ENCODE data around the gene BBS12.
"Not testable (repeated sequence)": the region's sequence is repeated elsewhere in the genome, so short reads cannot be mapped to it uniquely, and the experiment has no call there.

BBS12 gene

GRCh38 chr4:122765692-122766352 is 33.3 kb downstream of the BBS12 start:
- no peak for DNase-seq (ENCODE audit: low read depth)

GRCh38 chr4:122766353-122766705 is 33.8 kb downstream of the BBS12 start:
- DNase-seq (ENCODE audit: low read depth): no peak

DNA sequence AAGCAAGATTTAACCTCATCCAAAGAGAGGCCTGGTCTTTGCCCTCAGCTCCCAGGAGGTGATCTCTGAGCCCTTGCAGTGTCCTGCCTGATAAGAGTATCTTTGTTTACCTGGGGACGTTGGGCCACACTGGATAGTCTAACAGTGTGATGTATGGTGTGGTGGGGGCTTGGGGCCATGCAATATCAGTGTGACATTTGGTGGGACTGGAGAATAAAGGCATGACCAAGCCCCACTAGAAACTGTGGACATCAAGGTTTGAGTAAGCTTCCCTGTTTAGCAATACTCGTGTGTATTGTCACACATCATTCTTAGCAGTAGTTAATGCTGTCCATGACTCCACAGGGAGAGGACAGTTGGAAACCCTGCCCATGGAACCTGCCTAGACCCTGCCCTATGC is 34.4 kb downstream of the BBS12 start:
- DNase-seq (ENCODE audit: low read depth): no peak

DNA sequence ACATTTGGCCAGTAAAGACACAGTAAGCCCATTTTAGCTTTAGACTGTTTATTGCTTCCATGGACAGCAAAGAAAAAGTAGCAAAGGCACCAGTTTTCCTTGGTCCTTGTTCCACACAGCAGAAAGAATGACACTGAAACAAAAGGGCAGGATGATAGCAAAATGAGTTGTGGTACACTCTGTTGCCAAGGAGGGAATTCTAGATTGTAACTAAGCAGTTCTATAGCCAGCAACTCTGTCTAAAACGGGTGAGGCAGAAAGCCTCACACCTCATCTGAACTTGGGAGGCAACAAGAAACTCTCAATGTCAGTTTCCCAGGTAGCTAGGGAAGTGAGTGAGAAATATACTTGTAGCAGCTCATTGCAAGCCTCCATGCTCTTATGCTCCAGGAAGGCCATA is 39.2 kb downstream of the BBS12 start:
- DNase-seq (ENCODE audit: low read depth): no peak

- no peak for DNase-seq (ENCODE audit: low read depth)
Measured at GRCh38 chr4:122772311-122772710, 39.8 kb downstream of the BBS12 start.

DNA sequence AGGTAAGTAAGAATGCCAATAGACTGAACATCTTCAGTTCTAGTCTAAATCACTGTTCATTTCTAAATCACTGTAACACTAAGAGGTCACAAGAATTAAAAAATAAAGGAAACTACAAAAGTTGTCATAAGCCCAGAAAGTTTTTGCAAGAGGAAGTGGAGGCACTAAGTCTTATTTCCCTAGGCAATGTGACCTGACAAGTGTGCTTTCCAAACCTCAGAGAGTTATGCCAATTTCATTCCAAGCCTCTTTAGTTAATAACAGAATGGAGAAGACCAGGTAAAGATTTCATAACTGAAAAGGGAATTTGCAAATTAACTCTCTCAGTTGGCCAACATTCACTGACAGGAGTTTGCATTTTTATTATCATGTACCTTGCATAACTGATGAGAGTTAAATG is 40.5 kb downstream of the BBS12 start:
- no peak for DNase-seq (ENCODE audit: low read depth)

DNA sequence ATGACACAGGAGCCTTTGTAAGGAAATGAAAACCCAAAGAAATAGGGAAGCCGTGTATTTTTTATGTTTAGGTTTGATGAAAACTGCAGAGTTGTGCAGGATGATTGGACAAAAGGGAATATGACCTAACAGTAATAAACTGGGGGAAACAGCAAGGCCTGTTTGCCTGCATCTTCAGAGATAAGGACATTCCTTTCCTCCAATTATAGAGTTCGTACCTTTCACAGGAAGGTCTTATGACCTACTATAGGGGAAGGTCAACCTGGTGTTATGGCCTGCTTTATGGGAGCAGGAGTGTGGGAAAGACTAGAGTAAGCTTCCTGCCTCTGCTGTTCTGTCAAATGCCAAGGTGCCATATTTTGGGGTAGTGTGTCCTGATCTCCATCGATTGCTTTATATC is 42.5 kb downstream of the BBS12 start:
- DNase-seq (ENCODE audit: low read depth): no peak

DNA sequence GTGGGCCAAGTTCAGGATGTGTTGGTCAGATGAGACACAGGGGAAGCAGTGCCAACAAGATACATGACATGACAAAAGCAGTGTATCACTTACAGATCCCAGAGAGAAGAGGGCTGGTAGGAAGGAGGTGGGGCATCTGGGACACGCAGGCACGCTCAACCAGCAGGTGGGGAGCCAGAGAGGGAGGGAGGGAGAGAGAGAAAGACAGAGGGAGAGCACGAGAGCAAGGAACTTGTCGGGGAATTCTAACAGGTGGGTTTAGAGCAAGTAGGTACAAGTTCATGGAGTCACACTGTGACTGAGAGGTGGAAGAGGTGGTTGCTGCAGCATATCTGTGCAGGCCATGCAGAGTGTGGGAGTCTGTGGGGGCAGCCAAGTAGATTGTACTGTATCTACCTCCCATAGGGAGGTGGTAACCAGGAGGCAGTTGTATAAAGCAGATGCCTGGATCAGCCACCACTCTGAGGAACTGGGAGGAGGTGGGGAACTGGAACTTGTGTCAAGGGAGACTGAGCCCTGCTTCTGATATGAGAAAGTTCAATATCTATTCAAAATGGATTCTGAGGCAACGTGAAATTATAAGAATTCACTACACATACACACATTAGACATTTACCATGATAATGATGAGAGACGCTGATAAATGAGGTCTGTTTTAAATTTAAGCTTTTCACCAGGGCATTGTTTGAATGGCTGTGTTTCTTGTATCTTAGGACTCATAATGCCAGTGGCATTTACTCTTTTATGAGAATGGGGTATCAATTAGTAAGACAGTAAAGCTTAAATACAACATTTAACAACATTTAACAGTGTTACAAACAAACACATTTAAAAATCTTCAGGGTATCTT is 43.7 kb downstream of the BBS12 start:
- DNase-seq (ENCODE audit: low read depth): no peak

- no peak for DNase-seq (ENCODE audit: low read depth)
Measured at GRCh38 chr4:122776916-122777315, 44.4 kb downstream of the BBS12 start.

DNA sequence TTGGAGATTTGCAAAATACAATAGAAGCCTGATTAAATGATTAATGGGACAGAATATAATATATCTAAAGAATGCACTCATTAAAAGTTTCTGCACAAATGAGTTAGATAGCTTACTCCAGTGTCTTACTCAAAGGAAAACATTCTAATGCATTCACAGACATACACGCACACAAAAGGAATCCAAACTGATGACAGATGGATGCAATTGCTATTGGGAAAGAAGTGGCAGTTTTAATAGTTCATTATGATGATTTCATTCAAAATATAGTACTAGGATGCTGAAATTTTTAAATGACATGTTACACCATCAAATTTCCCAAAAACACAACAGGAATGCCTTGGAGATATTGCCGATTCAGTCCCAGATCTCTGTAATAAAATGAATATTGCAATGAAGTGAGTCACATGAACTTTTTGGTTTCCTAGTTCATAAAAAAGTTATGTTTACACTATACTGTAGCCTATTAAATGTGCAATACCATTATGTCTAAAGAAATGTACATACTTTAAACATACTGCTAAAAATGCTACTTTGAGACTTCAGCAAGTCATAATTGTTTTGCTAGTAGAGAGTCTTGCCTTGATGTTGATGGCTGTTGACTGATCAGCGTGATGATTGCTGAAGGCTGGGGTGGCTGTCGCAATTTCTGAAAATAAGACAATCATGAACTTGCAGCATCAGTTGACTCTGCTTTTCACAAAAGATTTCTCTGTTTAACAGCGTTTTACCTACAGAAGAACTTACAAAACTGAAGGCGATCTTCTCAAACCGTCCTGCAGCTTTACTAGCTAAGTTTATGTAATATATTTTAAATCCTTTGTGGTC is 45.6 kb downstream of the BBS12 start:
- no peak for DNase-seq (ENCODE audit: low read depth)

GRCh38 chr4:122781486-122781885 is 49.0 kb downstream of the BBS12 start:
- no peak for DNase-seq (ENCODE audit: low read depth)

DNA sequence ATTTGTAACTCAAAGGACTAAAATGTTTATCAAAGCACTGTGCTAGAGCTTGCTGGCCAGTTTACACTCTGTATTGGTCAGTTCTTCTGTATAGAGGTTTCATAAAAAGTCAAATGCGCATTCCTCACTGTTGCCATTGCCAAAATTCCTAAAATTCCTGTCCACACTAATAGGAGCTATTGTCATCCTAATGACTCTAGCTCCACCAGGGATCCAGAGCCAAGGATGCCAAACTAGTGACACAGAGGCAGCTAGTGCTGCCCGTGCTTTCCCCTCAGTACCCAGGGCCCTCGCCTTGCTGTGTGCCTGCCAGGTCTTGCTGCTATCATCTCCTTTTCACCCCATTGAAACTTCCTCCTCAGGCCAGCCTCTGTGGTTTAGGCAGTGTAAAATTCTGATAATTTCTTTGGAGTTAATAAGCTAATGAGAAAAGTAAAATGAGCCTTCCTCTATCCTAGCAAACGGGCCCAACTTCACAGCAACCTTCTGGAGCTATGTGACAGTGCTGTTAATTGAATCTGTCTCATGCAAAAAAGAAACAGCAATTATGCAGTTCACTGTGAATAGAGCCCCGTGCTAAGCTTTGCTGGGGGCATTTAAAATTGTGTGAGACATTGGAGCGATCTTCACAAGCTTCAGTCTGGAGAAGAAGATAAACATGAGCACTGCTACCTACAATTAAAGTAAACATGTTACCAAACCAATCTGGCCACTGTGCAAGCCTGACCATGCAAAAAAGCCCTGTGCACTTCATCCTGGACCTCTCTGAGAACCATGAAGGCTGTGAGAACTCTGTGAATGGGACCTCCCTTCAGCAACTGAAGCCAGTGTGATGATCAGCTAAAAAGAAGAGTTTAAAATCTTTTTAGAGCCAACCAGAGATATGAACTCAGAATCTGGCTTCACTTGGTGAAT is 51.1 kb downstream of the BBS12 start:
- no peak for DNase-seq (ENCODE audit: low read depth)

- DNase-seq (ENCODE audit: low read depth): no peak
Measured at GRCh38 chr4:122784261-122784660, 51.8 kb downstream of the BBS12 start.

- no peak for DNase-seq (ENCODE audit: low read depth)
Measured at GRCh38 chr4:122785099-122785498, 52.6 kb downstream of the BBS12 start.

- DNase-seq (ENCODE audit: low read depth): not testable (repeated sequence)
Measured at GRCh38 chr4:122786296-122786695, 53.8 kb downstream of the BBS12 start.

- DNase-seq (ENCODE audit: low read depth): not testable (repeated sequence)
Measured at GRCh38 chr4:122786920-122787319, 54.4 kb downstream of the BBS12 start.

- DNase-seq (ENCODE audit: low read depth): no peak
Measured at GRCh38 chr4:122787940-122788339, 55.4 kb downstream of the BBS12 start.

GRCh38 chr4:122788935-122789334 is 56.4 kb downstream of the BBS12 start:
- no peak for DNase-seq (ENCODE audit: low read depth)

DNA sequence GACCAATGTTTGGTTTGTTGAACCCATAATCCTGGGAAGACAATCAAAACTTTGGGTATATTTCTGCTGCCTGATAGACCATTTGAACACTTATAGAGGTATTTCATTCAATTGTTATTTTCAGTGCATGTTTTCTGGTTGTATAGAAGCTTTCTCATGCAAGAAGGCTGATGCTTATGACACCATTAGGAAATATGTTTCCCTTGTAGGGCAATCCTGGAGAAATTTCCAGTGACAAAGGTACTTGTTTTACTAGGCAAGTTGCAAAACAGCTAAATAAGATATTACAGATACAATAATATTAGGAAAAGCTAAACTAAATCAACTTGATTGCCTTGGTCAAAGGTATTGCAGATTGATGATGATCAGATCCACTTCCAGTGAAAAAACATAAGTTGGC is 61.3 kb downstream of the BBS12 start:
- DNase-seq (ENCODE audit: low read depth): no peak

Data from stimulated activated CD8-positive, alpha-beta memory T cell treated with anti-CD3 and anti-CD28 coated beads, Interleukin-4, amount 100 ng/mL, for 24 hours (primary cell).